HG03097 (cell line): ENCODE data around the gene CNTF.

Experiments
- ATAC-seq: cut with Tn5 transposase; IDR thresholded peaks from one replicate; pipeline ENCODE4 v1.9.1; 2021; ENCODE audit not compliant: unreplicated experiment, low FRiP score

Gene CNTF

DNA sequence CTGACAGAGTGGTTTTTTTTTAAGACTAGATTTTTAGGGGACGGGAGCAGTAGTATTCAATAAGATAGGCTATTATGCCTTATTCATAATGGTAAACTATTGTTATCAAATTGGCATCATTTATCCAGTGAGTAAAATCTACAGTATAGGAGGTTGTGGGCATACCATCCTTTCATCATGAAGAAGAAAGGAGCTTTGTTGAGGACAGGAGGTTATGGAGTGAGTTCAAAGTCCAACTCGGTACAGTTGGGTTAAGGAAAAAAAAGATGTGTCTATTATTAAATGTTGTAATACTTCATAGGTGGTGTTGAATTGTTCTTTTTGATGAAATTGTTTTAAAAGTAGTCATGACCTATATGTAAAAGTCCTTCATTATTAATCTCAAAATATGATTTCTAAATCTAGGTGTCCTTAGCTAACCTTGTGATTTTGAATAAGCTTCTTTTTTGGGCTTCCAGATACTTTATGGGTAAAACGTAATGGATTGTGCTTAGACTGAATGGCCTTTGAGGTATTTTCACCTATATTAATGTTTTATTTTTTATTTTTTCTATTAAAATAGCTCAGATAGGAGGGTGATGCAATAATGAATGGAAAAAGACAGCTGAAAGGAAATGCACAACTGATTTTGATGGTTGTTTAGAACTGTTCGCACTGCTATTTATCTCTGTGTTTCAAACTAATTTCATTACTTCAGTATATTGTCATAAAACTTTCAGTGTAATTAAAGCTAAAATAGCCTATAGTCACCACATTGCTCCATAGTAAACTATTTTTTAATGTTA lies 15.3 kb upstream of the CNTF start:
- ATAC-seq, result no peak

- no peak for ATAC-seq
Observed at GRCh38 chr11:58608331-58608730, 14.1 kb upstream of the CNTF start.

GRCh38 chr11:58609723-58610122 lies 12.7 kb upstream of the CNTF start:
- no peak for ATAC-seq

DNA sequence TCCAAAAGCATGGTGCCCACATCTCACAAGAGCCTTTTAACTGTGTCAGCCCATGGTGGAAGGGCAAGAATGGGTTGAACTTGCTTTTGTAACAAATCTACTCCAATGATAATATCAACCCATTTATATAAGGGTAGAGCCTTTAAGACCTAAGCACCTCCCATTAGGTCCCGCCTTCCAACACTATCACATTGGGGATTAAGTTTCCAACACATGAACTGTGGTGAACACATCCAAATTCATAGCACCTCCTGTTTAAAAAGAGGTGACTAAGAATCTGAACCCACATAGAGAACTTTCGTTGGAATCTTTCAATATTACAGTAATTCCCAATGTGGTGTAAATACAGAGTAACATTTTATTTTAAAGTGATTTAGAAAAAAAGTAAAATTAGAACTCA lies 9.2 kb upstream of the CNTF start:
- no peak for ATAC-seq

GRCh38 chr11:58615559-58615958 lies 6.9 kb upstream of the CNTF start:
- no peak for ATAC-seq

- no peak for ATAC-seq
Observed at GRCh38 chr11:58616594-58616993, 5.9 kb upstream of the CNTF start.

DNA sequence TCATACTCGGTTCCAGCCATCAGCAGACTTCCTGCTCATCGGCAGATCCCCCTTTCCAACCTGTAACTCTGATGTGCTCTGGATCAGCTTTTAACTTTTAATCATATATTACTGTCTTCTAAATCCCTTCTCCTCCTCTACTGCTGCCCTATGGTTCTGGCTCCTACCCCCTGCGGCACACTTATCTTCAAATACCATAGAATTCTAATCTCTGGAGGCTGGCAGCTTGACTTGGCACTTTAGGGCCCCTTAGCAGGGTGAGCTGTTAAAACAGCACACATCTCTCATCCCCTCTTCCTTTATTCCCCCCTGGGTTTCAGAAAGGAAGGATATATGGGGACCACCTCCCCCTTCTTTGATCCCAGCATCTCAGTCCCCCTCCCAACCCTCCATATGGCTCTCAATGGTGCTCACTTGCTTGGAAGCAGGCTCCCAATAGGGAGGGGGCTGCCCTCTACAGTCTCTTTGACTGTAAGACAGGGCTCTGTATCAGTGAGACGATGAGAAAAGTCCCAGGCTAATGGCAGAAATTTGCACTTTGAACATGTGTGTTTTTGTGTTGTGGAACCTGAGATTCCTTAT lies 4.4 kb upstream of the CNTF start:
- ATAC-seq, result no peak

- ATAC-seq, result no peak
Observed at GRCh38 chr11:58621586-58622262, 741 bp upstream of the CNTF start.

GRCh38 chr11:58625086-58625485 lies 2.6 kb downstream of the CNTF start:
- no peak for ATAC-seq

GRCh38 chr11:58625826-58626460 lies 3.5 kb downstream of the CNTF start:
- no peak for ATAC-seq

- no peak for ATAC-seq
Observed at GRCh38 chr11:58626934-58627483, 4.5 kb downstream of the CNTF start.

GRCh38 chr11:58628446-58628845 lies 6.0 kb downstream of the CNTF start:
- ATAC-seq, result no peak

GRCh38 chr11:58629857-58630256 lies 7.4 kb downstream of the CNTF start:
- no peak for ATAC-seq

- ATAC-seq, result no peak
Observed at GRCh38 chr11:58631378-58631777, 8.9 kb downstream of the CNTF start.

GRCh38 chr11:58632510-58632909 lies 10.0 kb downstream of the CNTF start:
- no peak for ATAC-seq

- no peak for ATAC-seq
Observed at GRCh38 chr11:58636587-58636986, 14.1 kb downstream of the CNTF start.

DNA sequence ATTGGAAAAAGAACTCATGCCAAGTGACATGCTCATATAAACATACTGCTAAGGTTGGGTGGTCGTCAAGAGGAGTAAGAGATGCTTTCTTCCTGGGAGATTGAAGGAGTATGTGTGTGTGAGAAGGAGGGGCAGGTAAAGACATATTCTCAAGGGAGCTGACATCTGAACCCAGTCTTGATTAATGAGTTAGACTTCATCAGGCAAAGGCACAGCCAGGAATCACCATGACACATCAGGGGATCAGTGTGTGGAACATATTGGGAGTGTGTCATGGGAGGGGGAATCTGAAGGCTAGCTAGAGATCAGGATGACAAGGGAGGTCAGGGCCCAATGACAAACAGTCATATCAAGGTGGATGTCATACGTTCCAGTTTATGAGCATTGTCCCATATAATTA lies 14.9 kb downstream of the CNTF start:
- no peak for ATAC-seq

- no peak for ATAC-seq
Observed at GRCh38 chr11:58639103-58639502, 16.6 kb downstream of the CNTF start.

- ATAC-seq, result no peak
Observed at GRCh38 chr11:58639669-58640068, 17.2 kb downstream of the CNTF start.

- no peak for ATAC-seq
Observed at GRCh38 chr11:58640386-58641023, 18.0 kb downstream of the CNTF start.

DNA sequence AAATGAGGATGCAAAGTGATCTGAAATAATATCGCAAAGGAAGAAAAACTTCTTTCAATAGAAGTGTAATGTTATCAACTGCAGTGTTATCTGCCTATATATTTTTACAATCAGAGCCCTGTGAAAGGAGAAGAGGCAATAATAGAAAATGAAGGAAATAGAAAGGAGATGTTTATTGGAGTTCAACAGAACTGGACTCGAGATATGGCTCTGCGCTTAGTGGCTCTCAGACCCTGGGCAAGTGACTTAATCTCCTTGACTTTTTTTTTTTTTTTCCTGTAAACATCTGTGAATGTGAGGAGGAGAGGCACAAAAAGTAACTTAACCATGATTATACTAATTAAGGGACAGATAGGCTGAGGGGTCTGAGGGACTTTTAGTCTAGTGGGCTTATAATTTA lies 18.9 kb downstream of the CNTF start:
- ATAC-seq, result no peak
